ENCODE measurements around the gene ZDHHC22.

The ZDHHC22 gene

DNA sequence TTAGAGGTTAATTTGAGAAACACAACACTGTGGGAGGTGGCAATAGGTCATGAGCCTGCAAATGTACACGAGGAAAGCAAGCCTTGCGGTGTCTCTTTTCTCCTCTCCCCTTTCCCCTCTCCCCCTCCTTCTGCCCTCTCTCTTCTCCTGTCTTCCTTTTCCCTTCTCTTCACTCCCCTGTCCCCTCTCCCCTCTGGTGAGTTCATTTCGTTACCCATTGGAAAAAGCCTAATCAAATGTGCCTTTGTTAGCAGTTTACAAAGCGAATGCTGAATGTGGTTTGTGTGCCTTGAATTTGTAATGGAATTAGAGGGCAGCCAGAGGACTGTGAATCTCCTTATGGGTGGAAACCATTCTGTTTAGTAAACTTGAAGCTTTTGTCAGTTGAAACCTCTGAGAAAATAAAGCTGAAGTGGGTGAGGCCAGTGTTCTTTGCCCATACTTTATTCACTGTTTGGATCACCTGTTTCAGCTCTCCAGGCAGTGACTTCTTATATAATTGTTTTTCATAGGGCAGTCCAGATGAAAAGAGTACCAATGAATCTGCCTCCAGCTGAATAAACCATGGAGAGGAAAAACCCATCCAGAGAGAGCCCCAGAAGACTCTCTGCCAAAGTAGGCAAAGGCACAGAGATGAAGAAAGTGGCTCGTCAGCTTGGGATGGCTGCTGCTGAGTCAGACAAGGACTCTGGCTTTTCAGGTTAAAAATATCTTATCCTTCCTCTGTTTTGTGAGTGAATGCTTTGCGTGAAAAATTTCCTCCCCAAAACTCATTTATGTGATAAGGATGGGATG, 36.2 kb downstream of the ZDHHC22 start:
- DNase-seq (ENCODE audit: low read depth in 1 of 2, low spot score in 1 of 2): no peak

DNA sequence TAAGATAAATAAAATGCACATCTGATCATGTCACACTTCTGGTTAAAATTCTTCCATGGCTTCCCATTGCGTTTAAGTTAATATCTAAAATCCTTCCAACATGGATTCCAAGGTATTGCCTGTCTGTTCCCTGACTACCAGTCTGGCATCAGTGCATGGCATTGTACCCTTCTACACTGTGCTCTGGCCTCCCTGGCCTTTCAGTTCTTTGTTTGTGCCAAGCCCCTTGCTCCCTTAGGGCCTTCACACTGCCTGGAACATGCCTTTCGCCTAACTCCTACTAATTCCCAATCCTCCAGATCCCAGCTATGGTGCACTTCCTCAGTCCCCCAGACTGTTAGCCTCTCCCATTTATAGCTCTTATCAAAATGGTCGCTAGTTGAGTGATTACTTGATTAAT, 37.2 kb downstream of the ZDHHC22 start:
- no peak for DNase-seq (ENCODE audit: low read depth in 1 of 2, low spot score in 1 of 2)

DNA sequence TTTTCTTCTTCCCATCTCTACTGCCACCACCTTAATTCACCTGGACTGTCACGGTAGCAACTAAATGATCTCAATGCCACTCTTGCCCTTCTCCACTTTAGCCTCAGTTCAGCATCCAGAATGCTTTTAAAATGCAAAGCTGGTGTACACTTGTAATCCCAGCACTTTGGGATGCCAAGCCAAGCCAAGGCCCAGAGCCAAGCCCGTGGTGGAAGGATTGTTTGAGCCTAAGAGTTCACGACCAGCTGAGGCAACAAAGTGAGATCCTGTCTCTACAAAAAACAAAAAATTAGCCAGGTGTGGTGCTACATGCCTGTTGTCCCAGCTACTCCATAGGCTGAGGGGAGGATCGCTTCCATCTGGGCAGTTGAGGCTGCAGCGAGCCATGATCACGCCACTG, 37.6 kb downstream of the ZDHHC22 start:
- no peak for DNase-seq (ENCODE audit: low read depth in 1 of 2, low spot score in 1 of 2)

DNA sequence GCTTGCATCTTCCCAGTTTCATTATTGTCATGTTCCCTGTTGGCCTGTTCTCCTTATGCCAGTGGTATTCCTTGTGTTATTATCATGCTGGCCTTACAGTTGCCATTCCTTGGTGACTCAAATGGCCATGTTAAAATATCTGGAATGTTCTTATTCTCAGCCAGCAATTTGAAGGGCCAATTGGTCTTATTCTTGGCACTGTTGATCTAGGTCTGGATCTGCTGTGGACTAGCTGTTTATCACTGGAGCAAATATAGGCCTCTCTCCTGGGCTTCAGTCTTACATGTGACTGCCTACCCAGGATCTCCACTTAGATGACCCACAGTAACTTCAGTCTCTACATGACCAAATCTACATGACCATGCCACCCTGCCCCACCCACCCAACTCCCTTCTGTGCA, 38.1 kb downstream of the ZDHHC22 start:
- no peak for DNase-seq (ENCODE audit: low read depth in 1 of 2, low spot score in 1 of 2)

DNA sequence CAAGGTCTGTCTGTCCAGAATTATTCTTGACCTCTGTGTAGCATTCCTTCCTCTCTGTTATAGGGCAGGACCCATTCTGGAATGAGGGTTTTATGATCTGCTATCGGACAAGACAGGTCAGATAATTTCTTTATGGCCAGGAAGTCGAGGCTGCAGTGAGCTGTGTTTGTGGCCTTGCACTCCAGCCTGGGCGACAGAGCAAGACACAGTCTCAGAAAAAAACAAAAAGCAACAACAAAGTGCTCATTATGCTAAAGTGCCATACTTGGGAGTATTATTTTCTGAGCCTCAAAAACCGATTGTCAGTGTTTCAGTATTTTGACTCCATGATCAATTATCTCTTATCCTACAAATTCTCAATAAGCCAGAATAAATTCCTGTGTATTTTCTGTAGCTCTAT, 39.4 kb downstream of the ZDHHC22 start:
- DNase-seq (ENCODE audit: low read depth in 1 of 2, low spot score in 1 of 2): no peak

DNA sequence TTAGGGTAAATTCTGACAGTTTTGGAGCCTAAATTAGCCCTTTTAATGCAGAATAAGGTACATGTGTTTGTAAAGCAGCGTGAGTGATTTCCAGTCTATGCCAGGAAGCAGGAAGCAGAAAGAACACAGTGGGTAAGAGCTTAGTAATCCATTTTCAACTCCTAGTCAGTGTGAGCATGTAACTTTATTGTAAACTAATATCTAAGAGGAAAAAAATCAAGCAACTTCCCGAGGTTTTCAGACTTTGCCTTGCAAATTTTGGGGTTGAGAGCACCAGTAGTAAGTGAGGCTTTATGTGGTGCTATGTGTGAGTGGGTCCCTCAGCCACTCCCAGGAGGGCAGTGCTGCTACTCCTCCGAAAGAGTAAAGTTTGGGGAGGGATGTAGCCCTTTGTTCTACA, 40.6 kb downstream of the ZDHHC22 start:
- no peak for DNase-seq (ENCODE audit: low read depth in 1 of 2, low spot score in 1 of 2)

DNA sequence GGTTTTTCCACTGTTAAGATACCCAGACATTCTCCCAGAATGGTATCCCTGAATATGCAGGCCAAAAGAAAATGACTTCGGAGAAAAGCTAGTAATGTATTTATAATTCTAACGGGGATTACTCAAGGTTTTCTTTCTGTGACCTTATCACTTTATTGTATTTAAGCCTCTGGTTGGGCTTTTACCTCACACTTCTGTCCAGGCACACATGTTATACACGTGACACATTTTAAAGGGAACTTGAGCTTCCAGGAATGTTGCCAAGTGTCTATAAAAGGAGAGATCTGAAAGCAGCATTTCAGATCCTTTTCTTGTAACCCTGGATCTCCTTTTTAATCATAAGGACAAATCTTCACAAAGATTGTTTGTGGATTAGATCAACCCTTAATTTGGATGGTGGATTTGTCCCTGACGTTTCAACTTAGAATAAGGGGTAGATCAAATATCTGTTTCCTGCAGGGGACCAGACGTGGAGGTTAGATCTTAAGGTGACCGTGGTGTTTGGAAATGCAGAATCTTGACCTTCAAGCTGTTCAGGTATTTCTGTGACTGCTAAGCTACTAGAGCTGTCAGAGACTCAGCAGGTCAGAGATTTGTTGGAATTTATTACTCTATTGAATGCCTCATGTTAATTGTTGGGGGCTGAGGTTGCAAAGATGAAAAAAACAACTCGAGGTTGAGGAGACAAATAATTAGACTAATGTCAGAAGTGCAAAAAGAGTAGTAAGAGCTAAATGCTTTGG, 42.0 kb downstream of the ZDHHC22 start:
- no peak for DNase-seq (ENCODE audit: low read depth in 1 of 2, low spot score in 1 of 2)

DNA sequence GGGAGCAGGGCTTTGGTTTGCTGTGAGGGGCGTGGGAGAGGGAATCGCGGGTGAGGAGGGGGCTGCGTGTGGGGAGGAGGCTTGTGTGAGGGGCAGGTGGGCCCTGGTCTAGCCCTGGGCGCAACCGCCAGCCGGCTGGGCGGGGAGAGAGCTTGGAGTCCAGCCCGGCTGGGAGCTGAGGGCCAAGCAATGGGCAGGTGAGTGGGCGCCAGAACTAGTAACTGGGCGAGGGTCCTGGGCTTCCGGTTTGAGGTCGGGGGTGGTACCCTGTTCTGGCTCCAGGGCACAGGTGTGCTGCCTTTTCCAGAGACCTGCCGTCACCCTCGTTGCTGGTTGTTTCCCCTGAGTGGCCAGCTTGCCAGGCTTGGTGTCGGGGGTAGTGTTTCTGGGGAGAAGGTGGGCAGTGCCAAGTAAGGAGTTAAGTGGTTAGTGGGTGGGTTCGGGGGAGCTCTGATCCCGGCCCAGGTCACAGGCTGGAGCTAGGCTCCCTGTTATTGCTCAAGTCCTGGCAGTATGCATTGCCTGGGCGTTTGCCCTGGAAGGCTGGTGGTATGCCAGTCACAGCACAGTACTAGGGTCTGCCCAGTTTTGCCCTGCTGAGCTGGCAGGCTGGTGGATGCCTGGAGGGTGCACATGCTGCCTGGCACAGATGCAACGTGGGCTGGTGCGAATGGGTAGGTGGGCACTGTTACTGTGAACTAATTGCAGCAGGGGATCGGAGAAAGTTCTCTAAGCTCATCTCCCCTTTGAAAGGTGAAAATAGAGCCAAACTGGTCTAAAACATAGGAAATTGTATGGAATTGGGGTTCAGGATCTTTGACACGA, 42.9 kb downstream of the ZDHHC22 start:
- DNase-seq (ENCODE audit: low read depth in 1 of 2, low spot score in 1 of 2): no peak

DNA sequence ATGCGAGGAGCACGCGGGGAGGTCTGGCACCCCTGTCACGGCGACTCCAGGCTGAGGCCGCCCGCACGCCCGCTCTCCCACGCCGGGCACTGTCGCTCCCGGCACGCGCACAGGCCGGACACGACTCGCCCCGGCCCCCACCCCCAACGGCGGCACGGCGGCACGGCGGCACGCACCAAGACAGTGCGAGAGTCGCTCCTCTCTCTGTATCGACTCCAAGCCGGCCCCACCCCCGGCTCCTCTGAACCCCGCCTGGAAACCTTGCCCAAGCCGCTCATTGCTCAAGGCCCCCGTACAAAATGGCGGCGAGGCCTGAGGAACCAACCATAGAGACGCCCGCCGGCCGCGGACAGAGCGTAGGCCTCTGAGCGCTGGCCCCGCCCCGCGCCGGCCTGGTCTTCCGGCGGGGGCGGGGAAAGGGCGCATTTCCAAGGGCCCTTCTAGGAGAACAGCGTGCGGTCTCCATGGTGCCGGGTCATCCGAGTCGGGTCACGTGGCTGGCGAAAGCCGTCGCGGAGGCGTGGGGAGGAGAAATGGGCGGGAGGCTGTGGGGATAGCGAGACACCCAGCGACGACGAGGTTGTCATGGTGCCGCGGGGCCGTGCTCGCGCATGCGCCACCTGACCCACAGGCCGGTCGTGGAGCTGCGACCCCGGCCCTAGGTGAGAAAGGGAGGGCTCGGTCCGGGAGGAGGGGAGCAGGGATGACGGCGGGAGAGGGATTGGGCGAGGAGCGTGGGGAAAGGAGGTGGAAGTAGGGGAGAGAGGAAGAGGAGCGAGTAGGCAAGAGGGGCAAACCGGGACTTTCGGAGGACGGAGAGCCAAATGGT, 43.7 kb downstream of the ZDHHC22 start, which contains the start of gene CIPC:
Gene CIPC, plus strand, starts transcription at position 559 of the 829 bp plus-strand sequence. CDS start 7,451 bp downstream, outside the sequence.
- DNase-seq (ENCODE audit: low read depth in 1 of 2, low spot score in 1 of 2): peak; percentile 98 to 99

DNA sequence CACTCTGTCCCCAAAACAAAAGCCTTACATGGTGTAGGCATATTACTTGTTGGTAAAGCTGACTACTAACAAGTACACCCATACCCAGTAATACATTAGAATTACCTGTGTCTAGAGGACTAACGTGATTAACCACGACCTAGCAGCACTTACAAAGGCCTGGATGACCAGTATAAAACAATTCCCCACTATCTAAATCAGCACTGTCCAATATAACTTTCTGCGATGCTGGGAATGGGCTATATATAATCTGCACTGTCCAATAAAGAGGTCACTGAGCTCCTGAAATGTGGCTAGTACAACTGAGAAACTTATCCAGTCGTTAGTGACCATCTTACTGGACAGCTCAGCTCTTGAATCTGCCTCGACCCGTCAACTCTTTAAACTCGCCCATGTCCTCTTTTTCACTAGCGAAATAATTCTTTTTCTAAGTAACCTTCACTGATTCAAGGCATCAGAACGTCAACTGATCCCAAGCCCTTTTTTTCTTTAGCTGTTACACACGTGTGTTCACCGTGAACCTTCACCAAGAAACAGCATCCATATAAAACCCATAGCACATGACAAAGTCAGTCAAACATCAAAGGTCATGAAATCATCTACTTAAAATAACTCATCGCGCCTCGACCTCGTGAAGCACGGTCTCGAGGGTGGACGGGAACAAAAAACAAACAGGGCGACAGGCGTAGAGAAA, 44.4 kb downstream of the ZDHHC22 start:
- no peak for DNase-seq (ENCODE audit: low read depth in 1 of 2, low spot score in 1 of 2)

DNA sequence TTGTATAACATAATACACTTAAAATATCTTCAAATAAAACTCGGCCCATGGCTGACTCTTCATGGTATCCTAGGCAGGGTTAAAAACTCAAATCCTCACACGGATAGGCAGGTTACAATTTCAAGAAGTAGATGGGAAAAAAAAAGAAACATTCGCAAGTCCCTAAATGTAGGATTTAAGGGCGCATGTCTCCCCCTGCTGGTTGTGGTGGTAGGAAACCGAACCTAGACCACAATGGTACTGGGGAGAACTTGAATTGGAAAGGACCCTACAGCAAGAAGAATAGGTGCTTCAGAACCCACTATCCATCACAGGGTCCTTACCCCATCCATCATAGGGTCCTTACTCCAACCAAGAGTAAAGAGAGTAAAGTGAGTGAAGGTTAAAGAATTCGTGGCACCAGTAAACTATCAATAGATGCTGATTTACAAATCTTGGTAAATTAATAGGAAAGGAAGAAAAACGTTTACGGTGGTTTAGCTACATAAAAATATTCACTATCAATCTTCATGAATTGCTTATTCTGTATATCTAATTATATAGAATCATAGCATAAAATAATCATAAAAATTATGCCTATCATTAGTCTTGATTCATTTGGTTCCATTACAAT, 46.8 kb downstream of the ZDHHC22 start:
- DNase-seq (ENCODE audit: low read depth in 1 of 2, low spot score in 1 of 2): peak; percentile 38 to 62

DNA sequence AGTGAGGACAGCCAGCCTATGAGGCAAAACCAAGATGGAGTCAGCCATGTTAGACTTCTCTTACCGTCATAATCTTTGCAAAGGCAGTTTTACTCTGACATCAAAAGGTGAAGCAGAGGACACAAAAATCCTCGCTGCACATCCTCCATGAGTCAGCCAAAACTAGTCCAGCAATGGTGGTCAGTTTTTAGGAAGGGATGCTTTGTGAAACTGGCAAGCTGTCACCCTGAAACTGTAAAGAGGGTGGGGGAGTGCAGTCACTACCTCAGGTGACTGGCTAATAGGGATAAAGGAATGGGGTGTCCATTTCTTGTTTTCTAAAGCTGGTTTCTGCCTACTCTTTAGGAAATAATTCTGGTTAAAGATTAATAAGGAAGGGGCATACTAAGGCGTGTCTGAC, 48.9 kb downstream of the ZDHHC22 start:
- DNase-seq (ENCODE audit: low read depth in 1 of 2, low spot score in 1 of 2): no peak

DNA sequence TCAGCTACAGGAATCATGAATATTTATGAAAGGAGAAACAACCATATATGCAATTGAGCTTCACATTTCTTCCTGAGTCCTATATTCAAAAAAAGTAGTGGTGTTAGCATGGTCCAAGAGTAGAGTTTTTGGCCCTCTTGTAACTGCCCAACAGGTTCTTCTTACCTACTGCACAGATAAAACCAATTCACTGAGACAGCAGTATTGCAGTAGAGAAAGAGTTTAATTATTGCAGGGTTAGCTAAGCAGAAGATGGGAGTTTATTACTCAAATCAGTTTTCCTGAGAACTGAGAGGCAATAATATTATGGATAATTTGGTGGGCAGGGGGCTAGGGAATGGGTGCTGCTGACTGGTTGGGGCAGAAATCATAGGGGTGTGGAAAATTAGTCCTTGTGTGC, 50.1 kb downstream of the ZDHHC22 start:
- no peak for DNase-seq (ENCODE audit: low read depth in 1 of 2, low spot score in 1 of 2)

DNA sequence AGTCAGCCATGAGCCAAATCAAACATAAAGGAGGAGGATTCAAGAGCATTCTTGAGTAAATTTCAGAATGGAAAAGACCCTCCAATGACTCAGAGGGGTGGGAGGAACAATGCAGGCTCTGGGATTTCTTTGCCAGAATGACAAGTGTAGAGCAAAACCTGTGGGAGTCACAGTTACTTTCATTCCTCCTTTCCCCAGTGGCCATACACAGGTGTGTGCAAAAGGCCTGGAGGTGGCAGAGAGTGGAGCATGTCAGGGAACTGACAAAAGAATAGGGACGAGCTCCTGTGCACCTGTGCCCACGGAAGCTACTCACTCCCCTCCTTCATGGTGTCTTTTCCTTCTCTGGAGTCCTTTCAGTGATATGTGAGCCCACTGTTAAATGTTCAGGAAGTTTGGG, 52.9 kb downstream of the ZDHHC22 start:
- no peak for DNase-seq (ENCODE audit: low read depth in 1 of 2, low spot score in 1 of 2)

DNA sequence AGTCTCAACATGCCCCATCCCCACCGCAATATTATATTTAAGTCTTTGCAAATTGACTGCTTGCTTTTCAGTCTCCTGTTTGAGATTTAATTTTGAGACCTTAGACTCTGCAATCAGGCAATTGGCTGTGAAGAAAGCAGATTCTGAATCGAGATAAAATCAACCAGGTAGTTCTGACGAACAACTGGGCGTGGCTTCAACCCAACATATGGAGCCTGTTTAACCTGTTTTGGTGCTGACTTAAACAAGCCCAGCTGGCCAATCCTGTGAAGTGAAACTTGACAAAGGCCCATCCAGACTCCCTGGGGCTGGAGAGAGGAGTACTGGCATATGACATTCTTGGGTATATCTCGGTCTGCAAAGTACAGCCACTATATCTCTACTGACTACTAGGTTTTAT, 53.4 kb downstream of the ZDHHC22 start:
- no peak for DNase-seq (ENCODE audit: low read depth in 1 of 2, low spot score in 1 of 2)

DNA sequence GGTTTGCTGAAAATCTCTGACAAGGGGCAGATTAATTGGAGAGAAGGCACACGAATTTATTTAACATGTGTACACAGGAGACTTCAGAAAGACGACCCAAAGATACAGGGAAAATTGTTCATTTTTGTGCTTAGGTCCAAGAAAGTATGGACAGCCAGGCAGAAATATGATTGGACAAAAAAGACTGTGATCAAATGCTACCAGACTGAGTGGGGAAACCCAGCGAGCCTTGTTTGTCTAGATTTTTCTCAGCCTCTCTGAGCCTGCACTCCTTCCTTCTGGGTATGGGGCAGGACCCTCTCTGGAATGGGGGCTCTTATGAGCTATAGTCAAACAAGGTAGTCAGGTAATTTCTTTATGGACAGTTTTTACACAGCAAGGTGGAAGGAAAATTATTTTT, 54.0 kb downstream of the ZDHHC22 start:
- DNase-seq (ENCODE audit: low read depth in 1 of 2, low spot score in 1 of 2): no peak

DNA sequence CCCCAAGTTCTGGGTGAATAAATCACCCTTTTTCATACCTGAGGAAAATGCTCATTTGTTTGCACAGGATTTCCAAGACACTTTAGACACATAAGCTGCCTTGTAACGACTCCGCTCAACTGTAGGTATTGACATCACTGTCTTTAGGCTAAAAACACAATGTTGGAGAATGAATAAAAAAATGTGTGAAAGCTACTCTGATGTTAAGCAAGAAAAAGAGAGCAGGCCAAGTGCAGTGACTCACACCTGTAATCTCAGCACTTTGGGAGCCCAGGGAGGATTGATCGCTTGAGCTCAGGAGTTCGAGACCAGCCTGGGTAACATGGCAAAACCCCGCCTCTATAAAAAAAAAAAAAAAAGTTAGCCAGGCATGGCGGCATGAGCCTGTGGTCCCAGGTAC, 54.6 kb downstream of the ZDHHC22 start:
- DNase-seq (ENCODE audit: low read depth in 1 of 2, low spot score in 1 of 2): no peak

DNA sequence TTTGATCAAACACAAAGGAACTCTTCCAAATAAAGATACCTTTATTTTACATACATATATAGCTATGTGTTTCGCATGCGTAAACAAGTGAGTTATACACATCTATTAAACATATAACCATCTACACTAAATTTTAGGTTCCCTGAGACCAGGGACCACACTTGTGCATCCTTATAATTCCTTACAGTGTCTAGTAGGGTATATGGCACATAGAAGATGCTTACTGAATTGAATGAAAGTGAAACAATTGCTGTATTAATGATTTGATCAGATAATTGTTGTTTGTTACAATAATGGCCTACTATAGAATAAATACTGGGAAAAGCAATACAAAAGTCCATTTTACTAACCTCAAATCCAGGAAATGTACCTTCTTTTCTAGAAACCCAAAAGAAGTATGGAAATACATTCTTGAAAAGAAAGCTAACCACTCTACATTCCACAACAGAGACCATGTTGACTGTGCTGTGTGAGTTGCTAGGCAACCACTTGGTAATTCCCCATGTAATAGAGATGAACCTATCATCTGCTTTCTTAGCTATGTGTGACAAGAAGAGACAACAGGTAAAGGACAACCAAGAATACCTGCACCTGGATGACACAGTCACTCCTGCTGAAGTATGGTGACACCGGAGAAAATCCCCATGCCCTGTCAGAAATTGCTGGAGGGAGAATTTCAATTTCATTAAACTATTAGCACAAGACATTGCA, 55.4 kb downstream of the ZDHHC22 start:
- no peak for DNase-seq (ENCODE audit: low read depth in 1 of 2, low spot score in 1 of 2)

DNA sequence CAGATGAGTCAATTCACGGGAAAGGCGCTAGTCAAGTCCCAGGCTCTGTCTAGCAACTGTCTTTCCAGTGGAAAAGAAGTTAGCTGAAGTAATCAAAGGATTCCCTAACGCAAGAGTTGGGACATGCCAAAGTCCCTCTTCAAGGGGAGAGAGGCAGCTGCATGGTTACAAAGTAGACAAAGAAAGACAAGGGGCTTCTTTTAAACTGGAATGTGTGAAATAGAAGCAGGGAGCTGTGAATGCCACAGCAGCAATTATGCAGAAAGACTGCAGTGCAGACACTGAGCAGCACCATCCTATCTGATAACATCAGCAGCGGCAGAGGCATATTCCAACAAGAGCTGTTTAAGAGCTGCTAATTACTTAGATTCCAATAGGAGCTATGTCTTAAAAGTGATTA, 56.1 kb downstream of the ZDHHC22 start:
- DNase-seq (ENCODE audit: low read depth in 1 of 2, low spot score in 1 of 2): no peak
